SJSA1 (cell line): Measurements from ENCODE around the gene ZDHHC14. TPM values are rescaled to one million over a fixed set of nuclear protein-coding genes. Genes with fewer than 3 reads are reported as not detected.

Experiments
- DNase-seq, 2 experiments: peaks; one replicate each; pipeline ENCODE4 v3.0.0-alpha.2; 2015 to 2020; ENCODE audit warnings: low spot score in 2 of 2, low read depth in 1 of 2
- H3K27ac ChIP-seq: fragments of 250-450 bp; sonication (Bioruptor Pico); 2 replicates; pipeline ENCODE4 v1.5.1; 2020; ENCODE audit warnings: mild to moderate bottlenecking, moderate library complexity
- H3K27me3 ChIP-seq: fragments of 250-450 bp; sonication (Bioruptor Pico); replicated peaks from 2 replicates; pipeline ENCODE4 v1.5.1; 2020; ENCODE audit warnings: mild to moderate bottlenecking, moderate library complexity
- H3K36me3 ChIP-seq: fragments of 250-450 bp; sonication (Bioruptor Pico); 2 replicates; pipeline ENCODE4 v1.5.1; 2020; ENCODE audit warnings: mild to moderate bottlenecking
- H3K4me1 ChIP-seq: fragments of 250-450 bp; sonication (Bioruptor Pico); replicated peaks from 2 replicates; pipeline ENCODE4 v1.6.1; 2021; ENCODE audit warnings: mild to moderate bottlenecking
- H3K4me3 ChIP-seq: fragments of 250-450 bp; sonication (Bioruptor Pico); 2 replicates; pipeline ENCODE4 v1.5.1; 2020; ENCODE audit warnings: mild to moderate bottlenecking
- H3K9me3 ChIP-seq: fragments of 250-450 bp; sonication (Bioruptor Pico); replicated peaks from 2 replicates; pipeline ENCODE4 v1.5.1; 2020; ENCODE audit warnings: mild to moderate bottlenecking
- total RNA-seq: library from RNA; depleted of rRNA; stranded (reverse); fragments of >200 nt; shearing (Covaris generic); gene quantifications from 2 replicates; pipeline ENCODE4 v1.2.3, GENCODE V29; 2014; rRNA removed

The ZDHHC14 gene
- total RNA-seq, 1 experiment from 2014 or later: 8.4 TPM

- DNase-seq: no peak
- Histone ChIP-seq H3K27ac (no peak overlapping the region), H3K36me3 (no peaks in the 10 kb centered on the region), H3K27me3 (0 out of 2 replicates have a peak, but pooled peaks cover 3% of the 10 kb centered on the region), H3K9me3 (peaks cover 7% of the 10 kb centered on the region; the same call in 1 of the 2 replicates), H3K4me1 (no peaks in the 10 kb centered on the region), H3K4me3 (no peak overlapping the region)
Measured at GRCh38 chr6:157726892-157727628, 346.1 kb downstream of the ZDHHC14 start.

Other genes with a start within 250 kb of the ZDHHC14 start
- 9.3 and 17.5 TPM in 2 replicates for gene TMEM242, start 57.7 kb upstream of the ZDHHC14 start, total RNA-seq